ENCODE results near the gene GPSM1.

Gene GPSM1

GRCh38 chr9:136308702-136309053 is 18.7 kb upstream of the GPSM1 start:
- TF ChIP-seq, protein P1, sequence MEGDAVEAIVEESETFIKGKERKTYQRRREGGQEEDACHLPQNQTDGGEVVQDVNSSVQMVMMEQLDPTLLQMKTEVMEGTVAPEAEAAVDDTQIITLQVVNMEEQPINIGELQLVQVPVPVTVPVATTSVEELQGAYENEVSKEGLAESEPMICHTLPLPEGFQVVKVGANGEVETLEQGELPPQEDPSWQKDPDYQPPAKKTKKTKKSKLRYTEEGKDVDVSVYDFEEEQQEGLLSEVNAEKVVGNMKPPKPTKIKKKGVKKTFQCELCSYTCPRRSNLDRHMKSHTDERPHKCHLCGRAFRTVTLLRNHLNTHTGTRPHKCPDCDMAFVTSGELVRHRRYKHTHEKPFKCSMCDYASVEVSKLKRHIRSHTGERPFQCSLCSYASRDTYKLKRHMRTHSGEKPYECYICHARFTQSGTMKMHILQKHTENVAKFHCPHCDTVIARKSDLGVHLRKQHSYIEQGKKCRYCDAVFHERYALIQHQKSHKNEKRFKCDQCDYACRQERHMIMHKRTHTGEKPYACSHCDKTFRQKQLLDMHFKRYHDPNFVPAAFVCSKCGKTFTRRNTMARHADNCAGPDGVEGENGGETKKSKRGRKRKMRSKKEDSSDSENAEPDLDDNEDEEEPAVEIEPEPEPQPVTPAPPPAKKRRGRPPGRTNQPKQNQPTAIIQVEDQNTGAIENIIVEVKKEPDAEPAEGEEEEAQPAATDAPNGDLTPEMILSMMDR (IDR thresholded peaks at IDR 0.05; ENCODE audit: low read depth, low read length, missing control alignments) = no peak
- Histone ChIP-seq H3K27me3 (replicated peaks) (no peaks in the 10 kb centered on the region), H3K4me3 (ENCODE audit: low read depth, low read length) (no peak overlapping the region), H3K27ac (no peak overlapping the region), H3K36me3 (replicated peaks) (no peaks in the 10 kb centered on the region)
- in situ Hi-C loops (cut with HindIII; ENCODE audit: low pct_ligation_motif_present, low sequenced_read_pairs) = no loop called here
- no peak for DNase-seq

DNA sequence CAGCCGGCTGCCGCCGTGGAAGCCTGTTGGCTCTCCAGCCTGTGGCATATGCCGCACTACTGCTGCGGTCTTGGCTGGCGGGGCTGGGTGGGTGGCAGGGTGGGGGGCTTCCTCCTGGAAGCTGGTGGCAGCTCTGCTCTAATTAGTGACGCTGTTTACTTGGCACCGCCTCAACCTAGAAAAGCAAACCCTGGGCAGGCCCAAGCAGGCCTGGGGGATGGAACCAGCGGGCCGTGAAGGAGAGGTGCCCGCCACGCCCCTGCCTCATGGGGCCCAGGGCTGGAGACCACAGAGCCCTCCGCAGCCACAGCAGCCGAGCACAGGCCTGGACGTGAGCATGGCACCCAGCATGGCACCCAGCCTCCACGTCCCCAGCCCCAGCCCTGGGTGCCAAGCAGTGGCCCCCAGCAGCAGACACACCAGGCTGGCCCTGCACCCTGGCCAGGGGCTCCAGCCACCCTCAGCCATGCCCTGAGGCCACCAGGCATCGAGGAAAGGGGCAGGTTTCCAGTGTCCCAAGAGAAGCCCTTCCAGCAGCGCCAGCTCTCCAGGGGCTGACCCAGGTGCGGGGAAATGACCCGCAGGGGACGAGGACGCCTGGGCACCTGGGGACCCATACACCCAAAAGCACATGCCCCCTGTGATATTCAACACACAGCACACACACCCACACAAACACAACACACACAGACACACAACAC is 18.1 kb upstream of the GPSM1 start:
- Histone ChIP-seq H3K27me3 (replicated peaks) (no peaks in the 10 kb centered on the region), H3K27ac (no peak overlapping the region), H3K36me3 (replicated peaks) (no peaks in the 10 kb centered on the region), H3K4me3 (ENCODE audit: low read depth, low read length) (no peak overlapping the region)
- in situ Hi-C loops (cut with HindIII; ENCODE audit: low pct_ligation_motif_present, low sequenced_read_pairs) = no loop called here
- TF ChIP-seq, protein P1 (IDR thresholded peaks at IDR 0.05; ENCODE audit: low read depth, low read length, missing control alignments) = no peak
- DNase-seq = no peak

GRCh38 chr9:136309806-136310220 is 17.5 kb upstream of the GPSM1 start:
- no peaks in the 10 kb centered on the region for H3K27me3 ChIP-seq (replicated peaks)
- no peak overlapping the region for H3K27ac ChIP-seq
- H3K4me3 ChIP-seq (ENCODE audit: low read depth, low read length) = no peak overlapping the region
- in situ Hi-C loops (cut with HindIII; ENCODE audit: low pct_ligation_motif_present, low sequenced_read_pairs) = no loop called here
- TF ChIP-seq, protein P1 (IDR thresholded peaks at IDR 0.05; ENCODE audit: low read depth, low read length, missing control alignments) = no peak
- H3K36me3 ChIP-seq (replicated peaks) = no peaks in the 10 kb centered on the region
- no peak for DNase-seq

DNA sequence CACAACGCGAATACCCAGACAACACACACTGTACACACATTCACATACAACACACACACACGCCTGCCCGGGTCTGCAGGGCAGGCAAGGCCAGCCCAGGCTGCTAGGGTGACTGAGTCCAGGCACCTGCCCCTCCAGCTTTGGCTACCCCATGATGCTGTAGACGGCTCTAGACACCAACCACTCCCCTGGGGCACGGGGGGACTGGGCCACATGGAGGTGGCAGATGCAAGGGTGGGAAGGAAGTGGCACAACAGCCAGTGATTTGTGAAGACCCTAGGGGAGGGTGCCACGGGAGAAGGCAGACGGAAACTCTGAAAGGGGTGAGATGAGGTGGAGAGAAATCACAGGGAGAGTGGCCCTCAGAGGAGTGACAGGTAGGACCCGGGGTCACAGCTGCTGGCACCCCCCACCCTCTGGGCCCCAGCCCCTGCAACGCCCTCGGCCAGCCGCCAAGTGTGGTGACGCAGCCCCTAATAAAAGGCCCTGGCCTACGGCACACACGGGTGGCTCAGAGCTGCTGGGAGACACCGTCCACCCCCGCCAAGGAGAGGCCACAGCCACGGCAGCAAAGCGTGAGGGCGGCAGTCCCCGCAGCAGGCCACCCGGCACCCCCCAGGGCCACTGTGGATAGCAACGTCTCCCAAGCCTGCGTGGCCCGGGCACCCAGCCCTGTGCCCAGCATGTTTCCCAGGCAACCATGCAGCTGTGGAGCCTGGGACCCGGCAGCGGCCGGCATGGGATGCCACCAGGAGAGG is 16.9 kb upstream of the GPSM1 start:
- H3K27me3 ChIP-seq (replicated peaks) = no peaks in the 10 kb centered on the region
- H3K4me3 ChIP-seq (ENCODE audit: low read depth, low read length) = no peak overlapping the region
- in situ Hi-C loops (cut with HindIII; ENCODE audit: low pct_ligation_motif_present, low sequenced_read_pairs) = no loop called here
- TF ChIP-seq, protein P1 (IDR thresholded peaks at IDR 0.05; ENCODE audit: low read depth, low read length, missing control alignments) = no peak
- DNase-seq = no peak
- no peaks in the 10 kb centered on the region for H3K36me3 ChIP-seq (replicated peaks)
- H3K27ac ChIP-seq = no peak overlapping the region

GRCh38 chr9:136311051-136312008 is 16.0 kb upstream of the GPSM1 start:
- H3K4me3 ChIP-seq (ENCODE audit: low read depth, low read length) = no peak overlapping the region

More at GRCh38 chr9:136311051-136312008, 16.0 kb upstream of the GPSM1 start:
- no peak for DNase-seq
- H3K27me3 ChIP-seq (replicated peaks) = no peaks in the 10 kb centered on the region
- no peak overlapping the region for H3K27ac ChIP-seq
- TF ChIP-seq, protein P1 (IDR thresholded peaks at IDR 0.05; ENCODE audit: low read depth, low read length, missing control alignments) = no peak
- H3K36me3 ChIP-seq (replicated peaks) = no peaks in the 10 kb centered on the region
- in situ Hi-C loops (cut with HindIII; ENCODE audit: low pct_ligation_motif_present, low sequenced_read_pairs) = no loop called here
